HG02571 (cell line): Measurements from ENCODE around the gene IL1A.

ENCODE experiments used
- ATAC-seq: cut with Tn5 transposase; IDR thresholded peaks from one replicate; pipeline ENCODE4 v1.9.1; 2021; ENCODE audit warnings: mild to moderate bottlenecking, moderate library complexity; ENCODE audit not compliant: unreplicated experiment

IL1A gene

DNA sequence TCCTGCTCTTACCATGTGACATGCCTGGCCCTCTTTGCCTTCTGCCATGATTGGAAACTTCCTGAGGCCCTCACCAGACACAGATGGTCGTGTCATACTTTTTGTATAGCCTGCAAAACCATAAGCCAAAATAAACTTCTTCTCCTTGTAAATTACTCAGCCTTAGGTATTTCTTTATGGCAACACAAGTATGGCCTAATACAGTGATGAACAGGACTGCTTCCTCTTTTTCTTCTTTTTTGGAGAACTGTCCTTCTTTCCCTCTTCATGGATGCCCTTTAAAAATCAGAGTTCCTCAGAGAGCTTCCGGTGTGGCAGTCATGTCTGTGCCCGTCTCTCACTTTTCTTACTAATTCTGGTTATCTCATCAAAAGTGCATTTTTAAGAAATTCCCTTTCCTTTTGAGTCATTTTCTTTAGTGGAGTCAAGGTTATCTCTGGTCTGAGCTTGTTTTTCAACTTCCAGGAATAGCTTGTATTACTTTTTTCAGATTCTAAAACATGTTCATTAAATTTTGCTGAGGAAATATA lies 9.2 kb upstream of the IL1A start:
- ATAC-seq, result no peak

DNA sequence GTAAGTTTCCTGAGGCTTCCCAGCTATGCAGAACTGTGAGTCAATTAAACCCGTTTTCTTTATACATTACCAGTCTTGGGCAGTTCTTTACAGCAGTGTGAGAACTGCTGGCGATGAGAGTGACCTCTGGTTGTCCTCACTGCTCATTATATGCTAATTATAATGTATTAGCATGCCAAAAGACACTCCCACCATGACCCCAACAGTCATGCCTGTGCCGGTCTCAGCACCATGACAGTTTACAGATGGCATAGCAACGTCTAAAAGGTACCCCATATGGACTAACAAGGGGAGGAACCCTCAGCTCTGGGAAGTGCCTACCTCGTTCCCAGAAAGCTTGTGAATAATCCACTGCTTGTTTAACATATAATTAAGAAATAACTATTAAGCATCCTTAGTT lies 8.1 kb upstream of the IL1A start:
- ATAC-seq, result no peak

DNA sequence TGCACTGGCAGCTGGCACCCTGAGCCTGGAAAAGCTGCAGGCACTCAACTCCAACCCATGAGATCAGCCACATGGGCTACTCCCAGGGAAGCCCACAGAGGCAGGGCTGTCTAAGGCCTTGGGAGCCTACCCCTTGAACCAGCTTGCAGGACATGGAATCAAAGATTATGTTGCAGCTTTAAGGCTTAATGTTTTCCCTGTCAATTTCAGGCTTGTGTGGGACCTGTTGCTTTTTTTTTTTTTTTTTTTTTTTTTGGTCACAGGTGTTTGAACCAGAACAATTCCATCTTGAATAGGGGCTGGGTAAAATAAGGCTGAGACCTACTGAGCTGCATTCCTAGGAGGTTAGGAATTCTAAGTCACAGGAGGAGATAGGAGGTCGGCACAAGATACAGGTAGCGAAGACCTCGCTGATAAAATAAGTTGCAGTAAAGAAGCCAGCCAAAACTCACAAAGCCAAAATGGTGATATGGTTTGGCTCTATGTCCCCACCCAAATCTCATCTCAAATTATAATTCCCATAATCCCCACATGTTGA lies 7.5 kb upstream of the IL1A start:
- no peak for ATAC-seq

DNA sequence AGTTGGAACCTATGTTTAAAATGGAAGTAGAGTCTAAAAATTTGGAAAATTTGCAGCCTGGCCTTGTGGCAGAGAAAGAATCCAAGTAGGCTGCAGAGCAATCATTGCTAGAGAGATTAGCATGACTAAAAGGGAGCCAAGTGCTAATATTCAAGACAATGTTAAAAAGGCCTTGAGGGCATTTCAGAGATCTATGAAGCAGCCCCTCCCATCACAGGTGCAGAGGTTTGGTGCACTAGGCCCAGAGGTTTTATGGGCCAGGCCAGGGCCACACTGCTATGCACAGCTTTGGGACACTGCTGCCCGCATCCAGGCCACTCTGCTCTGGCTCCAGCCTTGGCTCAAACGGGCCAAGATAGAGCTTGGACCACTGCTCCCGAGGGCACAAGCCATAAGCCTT lies 6.7 kb upstream of the IL1A start:
- no peak for ATAC-seq

DNA sequence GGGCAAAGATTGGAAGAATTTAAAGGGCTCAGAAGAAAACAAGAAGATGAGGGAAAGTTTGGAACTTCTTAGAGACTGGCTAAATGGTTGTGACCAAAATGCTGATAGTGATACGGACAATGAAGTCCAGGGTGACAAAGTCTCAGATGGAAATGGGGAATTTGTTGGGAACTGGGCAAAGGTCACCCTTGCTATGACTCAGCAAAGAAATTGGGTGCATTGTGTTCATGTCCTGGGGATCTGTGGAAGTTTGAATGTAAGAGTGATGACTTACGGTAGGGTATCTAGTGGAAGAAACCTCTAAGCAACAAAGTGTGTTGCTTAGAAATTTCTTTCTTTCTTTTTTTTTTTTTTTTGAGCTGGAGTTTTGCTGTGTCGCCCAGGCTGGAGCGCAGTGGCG lies 6.0 kb upstream of the IL1A start:
- no peak for ATAC-seq

DNA sequence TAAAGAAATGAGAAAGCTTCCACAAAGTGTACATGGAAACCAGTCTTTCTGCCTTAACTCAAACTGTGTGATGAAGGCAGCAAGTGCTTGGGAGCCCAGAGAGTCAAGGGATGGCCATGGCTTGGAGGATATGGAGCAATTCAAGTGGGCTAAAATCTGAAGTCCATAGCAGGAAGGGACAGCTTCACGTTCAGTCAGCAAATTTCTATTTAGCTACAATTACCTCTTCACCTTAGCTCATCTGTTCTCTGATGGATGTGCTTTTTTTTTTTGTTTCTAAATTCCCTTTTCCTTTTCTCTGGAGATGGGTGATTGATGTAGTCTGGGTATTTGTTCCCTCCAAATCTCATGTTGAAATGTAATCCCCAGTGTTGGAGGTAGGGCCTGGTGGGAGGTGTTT lies 4.9 kb upstream of the IL1A start:
- no peak for ATAC-seq

DNA sequence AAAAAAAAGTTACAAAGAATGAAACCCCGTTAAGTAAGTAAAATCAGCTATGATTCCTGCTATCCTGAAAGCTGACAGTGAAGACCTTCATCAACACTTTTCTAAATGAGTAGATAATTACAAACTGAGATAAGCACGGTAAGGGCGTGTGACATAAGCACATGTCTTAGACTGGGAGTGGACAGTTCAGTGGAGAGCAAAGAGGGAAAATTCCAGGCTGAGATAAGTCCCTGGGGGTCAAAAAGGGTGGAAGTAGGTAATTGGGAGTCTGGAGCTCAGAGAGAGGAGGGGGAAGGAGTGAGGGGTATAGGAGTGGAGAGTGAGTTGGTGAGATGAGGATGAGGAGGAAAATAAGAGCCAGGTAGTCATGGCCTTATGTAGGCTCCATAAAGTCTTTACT lies 4.4 kb upstream of the IL1A start:
- no peak for ATAC-seq

DNA sequence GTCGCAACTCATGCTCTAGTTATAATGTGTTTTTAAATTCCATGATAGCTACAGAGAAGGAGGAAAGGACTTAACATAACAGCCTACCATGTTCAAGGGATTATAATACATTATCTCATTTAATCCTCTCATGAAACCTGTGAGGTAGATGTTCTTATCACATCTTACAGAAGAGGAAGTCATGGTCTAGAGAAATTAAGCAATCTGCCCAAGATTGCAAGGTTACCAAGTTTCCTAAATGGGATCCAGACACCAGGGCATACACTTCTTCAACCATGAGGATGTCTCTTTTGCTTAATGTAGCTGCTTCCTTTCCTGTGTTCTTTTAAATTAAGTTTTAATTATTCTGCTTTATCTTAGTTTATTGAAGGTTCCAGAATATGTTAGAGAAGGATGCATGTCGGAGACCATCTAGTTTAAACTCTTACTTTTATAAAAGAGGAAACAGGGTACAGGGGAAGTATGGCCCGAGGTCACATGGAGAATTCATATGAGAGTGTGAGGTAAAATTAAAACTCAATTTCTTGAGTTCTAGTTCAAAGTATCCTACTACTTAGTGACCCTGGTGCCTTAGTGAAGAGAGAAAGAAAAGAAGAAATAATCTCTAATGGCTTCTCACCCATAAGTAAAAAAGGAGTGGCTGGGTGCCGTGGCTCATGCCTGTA lies 3.6 kb upstream of the IL1A start:
- ATAC-seq, result no peak

DNA sequence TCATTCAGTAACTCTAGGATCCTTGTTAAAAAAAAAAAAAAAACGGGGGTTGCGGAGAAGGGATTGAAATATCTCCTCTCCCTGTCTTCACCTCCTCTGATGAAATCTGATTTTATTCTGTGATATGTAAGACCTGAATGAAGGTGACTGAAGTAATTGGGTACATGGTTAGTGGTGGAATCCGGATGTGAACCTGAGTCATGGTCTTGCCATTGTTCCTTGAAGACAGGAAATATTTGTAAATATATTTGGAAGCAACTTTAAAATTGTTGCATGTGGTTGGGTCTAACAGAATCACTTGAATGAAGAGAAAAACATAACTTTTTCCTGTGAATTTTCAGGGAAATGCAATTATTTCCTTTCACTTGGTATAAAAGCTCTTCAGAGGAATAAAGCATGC lies 3.0 kb upstream of the IL1A start:
- ATAC-seq, result no peak

DNA sequence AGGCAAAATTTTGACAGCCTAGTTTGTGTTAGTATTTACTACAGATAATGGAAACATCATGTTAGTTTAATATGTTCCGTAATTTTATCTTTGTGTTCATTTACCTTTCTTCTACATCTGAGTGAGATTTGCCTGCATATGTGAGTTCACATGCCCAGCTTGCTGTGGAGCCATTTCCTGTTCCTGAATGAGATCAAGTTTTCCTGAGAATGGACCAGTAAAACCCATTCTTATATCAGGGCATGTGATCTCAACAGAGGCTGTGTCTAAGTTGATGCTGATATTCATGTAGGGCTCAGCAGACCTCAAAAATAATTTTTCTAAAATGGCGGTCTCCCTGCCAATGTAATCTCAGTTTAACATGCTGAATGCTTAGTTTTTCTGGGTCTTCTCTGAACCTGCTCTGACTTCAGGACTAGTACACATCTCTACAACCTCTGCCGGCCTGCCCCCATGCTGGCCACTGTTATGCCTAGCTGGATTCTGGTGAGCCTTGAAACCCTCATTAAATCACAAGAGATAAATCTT lies 1.0 kb downstream of the IL1A start:
- no peak for ATAC-seq

DNA sequence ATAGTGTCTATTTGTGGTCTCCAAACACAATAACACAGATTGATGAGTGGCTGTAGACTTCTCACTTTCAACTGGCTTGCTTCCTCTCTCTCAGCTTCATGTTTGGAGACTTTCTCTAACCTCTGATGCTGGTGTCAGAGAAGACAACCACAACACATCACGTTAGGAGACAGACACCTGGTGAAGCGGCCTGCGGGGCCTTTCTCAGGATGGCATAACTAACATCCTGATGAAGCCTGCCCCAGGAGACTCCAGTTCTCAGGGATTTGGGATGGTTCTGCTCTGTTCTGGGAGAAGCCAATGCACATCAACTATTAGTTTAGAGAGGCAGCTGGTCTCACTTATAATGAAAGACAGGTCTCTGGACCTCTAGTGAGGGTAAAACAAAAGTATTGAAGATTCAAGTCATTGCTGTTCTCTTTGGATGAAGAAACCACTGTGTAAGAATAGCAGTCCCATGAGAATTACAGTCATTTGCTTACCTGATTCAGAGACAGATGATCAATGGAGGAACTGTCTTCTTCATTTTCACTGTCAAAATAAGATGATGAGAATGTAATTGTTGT lies 2.0 kb downstream of the IL1A start:
- ATAC-seq, result peak; percentile 77

DNA sequence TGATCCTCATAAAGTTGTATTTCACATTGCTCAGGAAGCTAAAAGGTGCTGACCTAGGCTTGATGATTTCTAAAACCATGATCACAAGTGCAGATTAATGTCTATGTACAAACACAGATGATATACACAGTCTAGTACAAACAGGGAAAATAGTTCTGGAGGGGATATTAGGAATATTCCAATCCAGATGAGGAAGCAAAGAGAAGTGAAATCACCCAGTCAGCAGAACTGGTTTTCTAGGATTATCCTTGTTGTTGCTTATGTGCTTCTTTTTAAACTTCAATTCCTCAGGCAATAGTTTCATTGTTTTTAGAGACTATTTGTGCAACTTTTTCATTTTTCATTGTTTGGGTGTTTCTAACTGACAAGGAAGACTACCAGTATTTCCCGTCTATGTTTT lies 4.7 kb downstream of the IL1A start:
- no peak for ATAC-seq

DNA sequence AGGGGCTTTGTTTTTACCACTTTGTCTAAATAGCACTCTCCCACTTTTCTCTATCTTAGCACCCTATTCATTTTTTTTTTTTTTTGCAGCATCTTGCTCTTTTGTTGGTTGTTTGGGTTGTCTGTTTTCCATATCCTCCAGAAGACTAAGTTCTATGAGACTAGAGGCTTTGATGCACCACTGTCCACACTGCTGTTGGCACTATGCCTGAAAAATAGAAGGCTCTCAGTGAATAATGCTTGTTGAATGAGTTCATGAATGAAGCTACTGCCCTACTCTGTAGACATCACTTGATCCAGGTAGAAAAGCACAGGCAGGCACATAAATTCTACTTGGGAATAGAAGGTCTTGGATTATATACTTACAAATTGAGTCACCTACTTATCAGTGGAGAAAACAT lies 7.3 kb downstream of the IL1A start:
- ATAC-seq, result no peak

DNA sequence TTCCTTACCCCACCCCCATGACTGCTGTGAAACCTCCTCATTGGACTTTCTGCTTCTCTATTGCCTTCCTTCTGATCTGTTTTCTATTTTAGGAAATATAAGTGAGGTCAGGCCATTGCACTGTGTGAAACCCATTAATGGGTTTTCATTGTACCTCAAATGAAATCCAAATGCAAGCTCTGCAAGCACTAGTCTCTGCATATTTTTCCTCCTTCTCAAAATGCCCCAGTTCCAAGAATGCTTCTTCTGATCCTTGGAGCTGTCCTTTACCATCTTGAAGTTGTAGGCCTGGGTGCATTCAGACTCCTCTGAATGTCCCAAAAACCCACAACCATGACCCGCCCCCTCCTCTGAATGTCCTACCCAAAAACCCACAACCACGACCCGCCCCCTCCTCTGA lies 8.2 kb downstream of the IL1A start:
- no peak for ATAC-seq

DNA sequence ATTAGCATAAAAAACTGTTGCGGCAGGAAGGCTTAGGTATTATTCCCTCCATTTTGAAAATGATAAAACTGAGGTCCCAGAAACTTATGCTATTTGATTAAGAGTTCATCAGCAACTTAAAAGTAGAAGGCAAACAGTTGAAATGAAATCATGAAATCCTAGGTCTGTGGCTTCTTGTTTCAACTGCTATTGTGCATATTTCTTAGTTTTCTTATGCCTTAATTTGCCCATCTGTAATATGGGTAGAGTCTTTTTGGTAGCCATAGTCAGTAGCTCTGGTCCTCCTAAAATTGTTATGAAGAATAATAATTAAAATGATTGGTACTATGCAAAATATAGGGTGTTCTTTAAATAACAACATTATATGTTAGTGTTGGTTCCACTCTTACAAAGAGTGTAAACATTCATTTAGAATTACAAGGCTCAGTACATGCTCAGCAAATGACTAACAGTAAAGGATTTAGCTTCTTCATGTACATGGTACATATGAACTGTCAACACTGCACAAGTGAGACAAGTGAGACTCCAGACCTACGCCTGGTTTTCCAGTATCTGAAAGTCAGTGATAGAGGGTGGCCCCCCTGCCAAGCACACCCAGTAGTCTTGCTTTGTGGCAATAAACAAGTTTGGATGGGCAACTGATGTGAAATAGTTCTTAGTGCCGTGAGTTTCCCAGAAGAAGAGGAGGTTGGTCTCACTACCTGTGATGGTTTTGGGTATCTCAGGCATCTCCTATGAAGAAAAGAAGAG lies 9.6 kb downstream of the IL1A start:
- ATAC-seq, result no peak

DNA sequence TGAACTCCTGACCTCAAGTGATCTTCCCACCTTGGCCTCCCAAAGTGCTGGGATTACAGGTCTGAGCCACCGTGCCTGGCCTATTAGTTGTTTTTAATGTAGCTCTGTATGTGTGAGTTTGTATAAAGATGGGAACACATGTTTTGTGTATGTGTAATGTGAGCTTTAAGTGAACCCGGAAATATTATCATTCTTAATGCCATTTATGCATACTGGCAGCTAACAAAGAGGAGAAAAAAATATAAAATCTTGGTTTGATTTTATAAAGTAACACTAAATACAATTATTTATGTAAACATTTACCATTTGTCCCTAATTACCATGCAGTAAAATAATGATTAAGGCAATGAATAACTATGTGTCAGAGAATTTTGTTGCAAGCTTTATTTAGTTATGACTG lies 10.7 kb downstream of the IL1A start:
- ATAC-seq, result no peak

DNA sequence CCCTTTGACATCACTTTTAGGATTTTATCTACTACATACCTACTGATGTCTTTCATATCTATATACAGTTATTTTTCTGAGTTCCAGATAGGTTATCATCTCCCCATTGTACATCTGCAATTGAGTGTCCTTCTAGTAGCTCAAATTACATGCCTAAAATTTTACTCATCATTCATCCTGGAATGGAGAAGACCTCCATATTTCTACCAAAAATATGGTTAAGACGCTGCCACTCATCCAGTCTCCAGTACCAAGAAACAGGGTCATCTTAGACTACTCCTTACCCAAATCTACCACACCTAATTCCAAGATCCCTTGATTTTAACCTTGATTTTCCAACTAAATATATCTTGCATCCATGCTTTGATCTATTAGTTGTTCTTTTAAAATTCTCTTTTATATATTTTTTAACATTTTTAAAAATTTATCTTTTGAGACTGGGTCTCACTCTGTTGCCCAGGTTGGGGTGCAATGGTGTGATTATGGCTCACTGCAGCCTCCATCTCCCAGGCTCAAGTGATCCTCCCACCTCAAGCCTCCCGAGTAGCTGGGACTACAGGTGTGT lies 11.3 kb downstream of the IL1A start:
- ATAC-seq, result no peak

DNA sequence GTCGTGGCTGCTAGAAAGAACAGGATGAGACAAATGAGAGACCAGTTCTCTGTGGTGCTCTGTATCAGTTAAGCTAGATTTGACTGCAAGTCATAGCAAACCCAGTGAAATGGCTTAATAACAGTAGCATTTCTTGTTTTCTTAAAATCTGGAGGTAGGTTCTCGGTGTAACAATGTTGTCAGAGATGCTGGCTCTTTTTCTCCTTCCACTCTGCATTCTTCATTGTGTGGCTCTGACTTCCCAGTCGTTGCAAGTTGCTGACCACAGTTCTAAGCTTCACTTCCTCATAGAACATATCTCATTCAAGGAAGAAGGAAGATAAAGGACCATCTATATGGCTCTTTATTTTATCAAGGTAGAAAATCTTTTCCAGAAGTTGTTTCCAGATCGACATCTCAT lies 12.0 kb downstream of the IL1A start:
- no peak for ATAC-seq

DNA sequence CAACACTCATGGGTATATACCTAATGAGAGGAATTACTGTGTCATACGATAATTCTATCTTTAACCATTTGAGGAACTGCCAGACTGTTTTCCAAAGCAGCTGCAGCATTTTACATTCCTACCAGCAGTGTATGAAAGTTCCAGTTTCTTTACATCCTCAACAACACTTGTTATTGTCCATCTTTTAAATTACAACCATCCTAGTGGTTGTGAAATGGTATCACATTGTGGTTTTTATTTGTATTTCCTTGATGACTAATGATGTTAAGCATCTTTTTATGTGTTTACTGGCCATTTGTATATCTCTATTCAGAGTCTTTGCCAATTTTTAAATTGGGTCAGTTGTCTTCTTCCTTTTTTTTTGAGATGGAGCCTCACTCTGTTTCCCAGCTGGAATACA lies 15.9 kb downstream of the IL1A start:
- no peak for ATAC-seq

DNA sequence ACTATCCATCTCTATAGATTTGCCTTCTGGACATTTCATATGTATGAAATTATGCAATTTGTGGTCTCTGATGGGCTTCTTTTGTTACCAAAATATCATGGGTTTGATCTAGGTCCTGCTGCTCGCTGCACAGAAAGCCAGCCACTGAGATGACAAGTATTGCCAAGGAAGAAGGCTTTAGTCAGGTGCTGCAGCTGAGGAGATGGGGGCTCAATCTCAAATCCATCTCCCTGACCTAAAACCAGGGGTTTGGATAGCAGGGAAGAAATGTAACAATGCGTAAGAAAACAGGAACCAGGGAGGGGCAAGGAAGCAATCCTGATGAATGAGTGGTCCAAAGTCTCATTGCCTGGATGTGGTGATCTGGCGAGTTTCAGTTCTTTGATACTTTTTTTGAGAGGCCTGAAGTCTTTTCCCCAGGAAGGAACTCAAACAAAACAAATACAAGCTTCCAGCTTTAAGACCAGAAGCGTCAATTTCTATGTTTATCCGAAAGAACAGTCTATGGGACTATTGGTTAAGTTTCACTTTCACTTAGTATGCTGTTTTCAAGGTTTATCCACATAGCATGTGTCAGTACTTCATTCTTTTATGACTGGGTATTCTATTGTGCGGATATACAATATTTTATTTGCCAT lies 16.5 kb downstream of the IL1A start:
- ATAC-seq, result no peak

DNA sequence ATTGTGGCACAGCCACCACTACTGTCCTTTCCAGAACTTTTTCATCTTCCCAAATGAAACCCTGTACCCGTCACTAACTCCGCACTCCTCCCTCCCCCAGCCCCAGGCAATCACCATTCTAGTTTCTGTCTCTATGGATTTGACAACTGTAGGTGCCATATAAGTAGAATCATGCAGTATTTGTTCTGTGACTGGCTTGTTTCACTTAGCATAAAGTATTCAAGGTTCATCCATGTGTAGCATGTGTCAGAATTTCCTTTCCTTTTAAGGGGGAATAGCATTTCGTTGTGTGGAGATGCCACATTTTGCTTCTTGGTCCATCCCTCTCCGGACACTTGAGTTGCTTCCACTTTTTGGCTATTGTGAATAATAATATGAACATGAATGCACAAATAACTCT lies 19.0 kb downstream of the IL1A start:
- ATAC-seq, result no peak
